Esophagus squamous epithelium (tissue), 5 donors: ENCODE measurements around the gene BMERB1. TPM values are rescaled to one million over a fixed set of nuclear protein-coding genes. Genes with fewer than 3 reads are reported as not detected.
"Not testable (repeated sequence)": the region's sequence is repeated elsewhere in the genome, so short reads cannot be mapped to it uniquely, and the experiment has no call there.

ENCODE experiments used
- DNase-seq: peaks from one replicate; lab custom pipeline; 2025; lab: John Stamatoyannopoulos, UW
- H3K27ac ChIP-seq, 4 donors: fragments of 200-600 bp; sonication (generic); one replicate each; pipeline ENCODE4 v1.5.1; 2016 to 2019; ENCODE audit warnings: mild to moderate bottlenecking in 1 of 4
- H3K27me3 ChIP-seq, 4 donors: fragments of 200-600 bp; sonication (generic); 1 replicate in 3 of 4; 2 replicates in 1 of 4; pipeline versions ENCODE4 v1.5.1 to v1.6.0; 2017 to 2021; ENCODE audit warnings: antibody characterized with exemption in 1 of 4
- H3K36me3 ChIP-seq, 3 donors: fragments of 200-600 bp; sonication (generic); one replicate each; pipeline ENCODE4 v1.5.1; 2016 to 2019
- H3K4me1 ChIP-seq, 3 donors: fragments of 200-600 bp; sonication (generic); one replicate each; pipeline ENCODE4 v1.5.1; 2017 to 2019
- H3K4me3 ChIP-seq, 4 donors: fragments of 200-600 bp; sonication (generic); 1 replicate in 3 of 4; 2 replicates in 1 of 4; pipeline ENCODE4 v1.5.1; 2016 to 2019; ENCODE audit warnings: mild to moderate bottlenecking in 2 of 4, moderate library complexity in 1 of 4
- H3K9me3 ChIP-seq, 3 donors: fragments of 200-600 bp; sonication (generic); one replicate each; pipeline ENCODE4 v1.5.1; 2016 to 2019
- CTCF ChIP-seq, 6 experiments: fragments of 450-650 bp in 4 of 6; fragments of 200-600 bp in 2 of 6; sonication (generic) in 2 of 6; IDR thresholded peaks; one replicate each; pipeline ENCODE4 v1.5.1; 2016 to 2019; ENCODE audit warnings: antibody characterized with exemption in 6 of 6, mild to moderate bottlenecking in 4 of 6, moderate library complexity in 4 of 6
- POLR2A ChIP-seq, 4 donors: fragments of 450-650 bp; IDR thresholded peaks; one replicate each; pipeline ENCODE4 v1.6.1; 2017; ENCODE audit warnings: antibody characterized with exemption in 4 of 4, mild to moderate bottlenecking in 4 of 4, moderate library complexity in 3 of 4
- WGBS, 2 donors: methylation state at CpG; one replicate each; pipeline ENCODE4 v1.1.5; 2018; 5-methylcytosine and 5-hydroxymethylcytosine counted together
- intact Hi-C: fragments of 100-400 bp; cut with DNase I; formaldehyde crosslinking; loops from one replicate; pipeline ENCODE4 v1.15.0; 2022
- total RNA-seq, 4 donors: library from RNA; depleted of rRNA; stranded (reverse); fragments of >200 nt; gene quantifications; one replicate each; pipeline ENCODE4 v1.1.0, GENCODE V29; 2016
- donor health status: DM: yes; HTN: yes; CAD: no.

BMERB1 gene
- total RNA-seq, 4 donors from 2014 or later = 3.4 to 38.1 (median 14.9) TPM

DNA sequence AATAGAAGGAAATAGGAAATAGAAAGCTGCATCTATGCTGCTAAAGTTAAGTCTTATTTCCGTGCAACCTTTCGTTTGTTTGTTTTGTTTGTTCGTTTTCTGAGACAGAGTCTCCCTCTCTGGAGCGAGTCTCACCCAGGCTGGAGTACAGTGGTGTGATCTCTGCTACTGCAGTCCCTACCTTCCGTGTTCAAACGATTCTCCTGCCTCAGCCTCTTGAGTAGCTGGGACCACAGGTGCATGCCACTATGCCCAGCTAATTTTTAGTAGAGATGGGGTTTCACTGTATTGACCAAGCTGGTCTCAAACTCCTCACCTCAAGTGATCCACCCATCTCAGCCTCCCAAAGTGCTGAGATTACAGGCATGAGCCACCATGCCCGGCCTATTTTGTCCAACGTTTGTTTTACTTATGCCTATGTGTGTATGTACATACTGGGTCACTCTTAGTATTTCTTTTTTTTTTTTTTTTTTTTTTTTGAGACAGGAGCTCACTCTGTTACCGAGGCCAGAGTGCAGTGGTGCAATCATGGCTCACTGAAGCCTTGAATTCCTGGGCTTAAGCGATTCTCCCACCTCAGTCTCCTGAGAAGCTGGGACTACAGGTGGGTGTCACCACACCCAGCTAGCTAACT lies 16.8 kb downstream of the BMERB1 start:
- WGBS, 2 donors = 76 to 79% methylated on average over 9 to 10 of the region's 10 CpGs
- no peak for DNase-seq
- H3K36me3 ChIP-seq = no peaks in the 10 kb centered on the region
- H3K4me3 ChIP-seq = no peak overlapping the region
- no peaks in the 10 kb centered on the region for H3K9me3 ChIP-seq
- H3K4me1 ChIP-seq = no peaks in the 10 kb centered on the region
- H3K27ac ChIP-seq = no peak overlapping the region
- intact Hi-C loops = no loop called here
- TF ChIP-seq POLR2A (IDR thresholded peaks at IDR 0.05) (no peak), CTCF (IDR thresholded peaks at IDR 0.05) (no peak)
- H3K27me3 ChIP-seq = no peaks in the 10 kb centered on the region

GRCh38 chr16:15452246-15452855 lies 18.0 kb downstream of the BMERB1 start:
- Histone ChIP-seq H3K9me3 (no peaks in the 10 kb centered on the region), H3K4me1 (no peaks in the 10 kb centered on the region), H3K4me3 (no peak overlapping the region), H3K27ac (no peak overlapping the region), H3K36me3 (no peaks in the 10 kb centered on the region), H3K27me3 (no peaks in the 10 kb centered on the region)
- no peak for DNase-seq
- TF ChIP-seq CTCF (IDR thresholded peaks at IDR 0.05) = no peak
- no peak for TF ChIP-seq POLR2A (IDR thresholded peaks at IDR 0.05)
- intact Hi-C loops = no loop called here
- 79% methylated on average over 8 of the region's 8 CpGs for WGBS, 2 donors

- H3K9me3 ChIP-seq, H3K4me1 ChIP-seq, intact Hi-C loops, DNase-seq, H3K27me3 ChIP-seq, H3K36me3 ChIP-seq, H3K27ac ChIP-seq, H3K4me3 ChIP-seq: not testable (repeated sequence)
- WGBS, 2 donors = 92 to 95% methylated on average over 3 to 4 of the region's 7 CpGs
Observed at GRCh38 chr16:15453296-15453695, 18.9 kb downstream of the BMERB1 start.

DNA sequence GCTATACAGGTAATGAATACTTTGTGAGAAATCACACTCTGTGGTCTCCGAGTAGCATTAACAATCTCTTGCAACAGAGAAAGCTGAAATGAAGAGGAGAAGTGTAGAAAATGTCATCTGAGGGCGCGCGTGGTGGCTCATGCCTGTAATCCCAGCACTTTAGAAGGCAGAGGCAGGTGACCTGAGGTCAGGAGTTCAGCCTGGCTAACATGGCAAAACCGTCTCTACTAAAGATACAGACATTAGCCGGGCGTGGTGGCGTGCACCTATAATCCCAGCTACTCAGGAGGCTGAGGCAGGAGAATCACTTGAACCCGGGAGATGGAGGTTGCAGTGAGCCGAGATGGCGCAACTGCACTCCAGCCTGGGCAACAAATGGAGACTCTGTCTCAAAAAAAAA lies 20.5 kb downstream of the BMERB1 start:
- H3K27ac ChIP-seq, DNase-seq: not testable (repeated sequence)
- 90 to 91% methylated on average over 11 of the region's 11 CpGs for WGBS, 2 donors

DNA sequence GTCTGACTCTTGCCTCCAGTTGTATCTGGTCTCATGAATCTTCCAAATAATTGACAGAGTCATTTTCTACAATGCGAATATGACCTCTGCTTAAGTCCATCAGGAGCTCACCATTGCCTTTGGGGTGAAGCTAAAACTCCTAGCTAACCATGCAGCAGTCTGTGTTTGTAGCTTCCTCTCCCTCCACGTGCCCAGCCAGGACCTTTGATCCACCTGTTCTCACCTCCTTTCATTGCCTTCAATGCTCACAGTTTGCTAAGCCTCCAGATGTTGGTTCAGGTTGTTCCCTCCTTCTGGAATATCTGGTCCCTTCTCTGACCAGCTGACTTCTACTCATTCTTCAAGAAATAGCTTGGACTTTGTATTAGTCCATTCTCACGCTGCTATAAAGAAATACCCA lies 23.0 kb downstream of the BMERB1 start:
- WGBS, 2 donors = 87 to 91% methylated on average over 3 of the region's 3 CpGs
- no peak overlapping the region for H3K4me3 ChIP-seq
- DNase-seq = no peak
- H3K9me3 ChIP-seq = no peaks in the 10 kb centered on the region
- TF ChIP-seq POLR2A (IDR thresholded peaks at IDR 0.05) (no peak), CTCF (IDR thresholded peaks at IDR 0.05) (no peak)
- no peaks in the 10 kb centered on the region for H3K36me3 ChIP-seq
- H3K27me3 ChIP-seq = no peaks in the 10 kb centered on the region
- no peaks in the 10 kb centered on the region for H3K4me1 ChIP-seq
- H3K27ac ChIP-seq = no peak overlapping the region
- intact Hi-C loops = no loop called here

More for the DNA sequence above, 20.5 kb downstream of the BMERB1 start:
- H3K4me1 ChIP-seq, H3K27me3 ChIP-seq, H3K4me3 ChIP-seq, intact Hi-C loops, H3K36me3 ChIP-seq, H3K9me3 ChIP-seq: not testable (repeated sequence)

DNA sequence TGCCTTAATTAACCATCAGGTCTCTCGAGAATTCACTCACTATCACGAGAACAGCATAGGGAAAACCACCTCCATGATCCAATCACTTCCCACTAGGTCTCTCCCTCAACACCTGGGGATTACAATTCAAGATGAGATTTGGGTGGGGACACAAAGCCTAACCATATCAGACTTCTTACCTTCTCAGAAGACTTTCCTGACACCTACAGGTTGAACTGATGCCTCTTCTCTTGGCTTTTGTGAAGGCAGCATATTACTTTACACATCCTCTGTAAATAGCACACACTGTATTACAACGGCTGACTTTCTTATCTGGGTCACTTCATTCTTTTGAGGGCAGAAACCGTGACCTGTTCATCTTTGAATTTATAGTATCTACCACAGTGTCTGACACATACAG lies 23.6 kb downstream of the BMERB1 start:
- H3K27me3 ChIP-seq = no peaks in the 10 kb centered on the region
- intact Hi-C loops = no loop called here
- no peaks in the 10 kb centered on the region for H3K4me1 ChIP-seq
- TF ChIP-seq POLR2A (IDR thresholded peaks at IDR 0.05) = no peak
- peak in 1 of 6 experiments; percentile 26 for TF ChIP-seq CTCF (IDR thresholded peaks at IDR 0.05)
- no peaks in the 10 kb centered on the region for H3K36me3 ChIP-seq
- no peak overlapping the region for H3K4me3 ChIP-seq
- no peak for DNase-seq
- no peaks in the 10 kb centered on the region for H3K9me3 ChIP-seq
- 46 to 59% methylated on average over 4 of the region's 4 CpGs for WGBS, 2 donors
- H3K27ac ChIP-seq = no peak overlapping the region
